Body of pancreas (tissue), 4 donors: ENCODE measurements around the gene ACVR1. TPM values are rescaled to one million over a fixed set of nuclear protein-coding genes. Genes with fewer than 3 reads are reported as not detected.

ENCODE experiments used
- ATAC-seq: fragments of 150-250 bp; one replicate; pipeline ENCODE4 v1.9.1; 2016
- DNase-seq, 4 donors: peaks; one replicate each; pipeline ENCODE4 v3.0.0-alpha.2; 2019
- H3K27ac ChIP-seq, 4 donors: fragments of 200-600 bp; sonication (generic); 1 replicate in 3 of 4; 2 replicates in 1 of 4; pipeline versions ENCODE4 v1.5.1 to v1.6.1; 2016 to 2019; ENCODE audit warnings: mild to moderate bottlenecking in 1 of 4, mixed read lengths in 1 of 4, moderate library complexity in 1 of 4
- H3K27me3 ChIP-seq, 2 donors: fragments of 200-600 bp; sonication (generic); one replicate each; pipeline ENCODE4 v1.6.0; 2016; ENCODE audit warnings: mild to moderate bottlenecking in 1 of 2
- H3K36me3 ChIP-seq, 2 donors: fragments of 200-600 bp; sonication (generic); replicated peaks in 1 of 2; 2 replicates each; pipeline ENCODE4 v1.5.1; 2016; ENCODE audit warnings: low read depth in 2 of 2; ENCODE audit not compliant: insufficient read depth in 1 of 2
- H3K4me1 ChIP-seq: fragments of 200-600 bp; sonication (generic); one replicate; pipeline ENCODE4 v1.6.0; 2016
- H3K4me3 ChIP-seq, 2 donors: fragments of 200-600 bp; sonication (generic); 1 replicate in 1 of 2; 2 replicates in 1 of 2; pipeline ENCODE4 v1.5.1; 2016 to 2019
- H3K9me3 ChIP-seq, 3 donors: fragments of 200-600 bp; sonication (generic); 1 replicate in 2 of 3; 2 replicates in 1 of 3; pipeline ENCODE4 v1.5.1; 2016
- POLR2A ChIP-seq, 3 donors: fragments of 450-650 bp; IDR thresholded peaks; one replicate each; pipeline ENCODE4 v1.6.1; 2016; ENCODE audit warnings: antibody characterized with exemption in 3 of 3, mild to moderate bottlenecking in 2 of 3
- WGBS, 2 donors: methylation state at CpG; one replicate each; pipeline ENCODE4 v1.1.5; 2017; 5-methylcytosine and 5-hydroxymethylcytosine counted together
- intact Hi-C: fragments of 100-400 bp; cut with DNase I; formaldehyde crosslinking; loops from one replicate; pipeline ENCODE4 v1.15.1; 2023
- total RNA-seq, 2 donors: library from RNA; depleted of rRNA; stranded (reverse); fragments of >200 nt; gene quantifications; one replicate each; pipeline ENCODE4 v1.1.0, GENCODE V29; 2016
- TF ChIP-seq, protein P1 (sequence below), 7 experiments: fragments of 450-650 bp in 4 of 7; fragments of 200-600 bp in 3 of 7; sonication (generic) in 3 of 7; IDR thresholded peaks; one replicate each; pipeline ENCODE4 v1.5.1; 2016 to 2019; ENCODE audit warnings: antibody characterized with exemption in 7 of 7

The ACVR1 gene
- total RNA-seq, 2 donors from 2014 or later: 14.0 to 18.5 TPM

DNA sequence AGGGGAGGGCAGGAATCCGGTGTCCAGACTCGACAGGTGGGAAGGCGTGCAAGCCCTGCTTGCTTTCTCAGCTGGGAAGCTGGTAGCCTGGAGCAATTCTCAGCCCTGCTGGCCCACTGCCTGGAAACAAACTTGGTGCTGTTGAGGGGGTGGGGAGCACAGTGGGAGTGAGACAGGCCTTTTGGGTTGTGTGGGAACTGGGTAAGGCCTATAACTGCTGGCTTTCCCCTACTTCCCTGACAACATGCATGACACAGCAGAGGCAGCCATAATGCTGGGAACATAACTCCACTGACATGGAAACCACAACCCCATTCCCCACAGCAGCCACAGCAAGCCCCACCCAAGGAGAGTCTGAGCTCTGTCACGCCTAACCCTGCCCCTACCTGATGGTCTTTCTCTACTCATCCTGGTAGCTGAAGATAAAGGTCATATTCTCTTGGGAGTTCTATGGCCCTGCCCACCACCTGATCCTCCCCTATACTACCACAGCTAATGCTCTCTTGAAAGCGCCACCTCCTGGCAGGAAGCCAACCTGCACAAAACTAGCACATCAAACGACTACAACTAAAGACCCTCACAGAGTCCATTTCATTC, 124.6 kb downstream of the ACVR1 start:
- peaks cover 0 to 5% (median 0%) of the 10 kb centered on the region in 3 donors for H3K9me3 ChIP-seq
- intact Hi-C loops: no loop called here
- no peak overlapping the region for H3K27ac ChIP-seq
- no peak overlapping the region for H3K4me3 ChIP-seq
- no peak for TF ChIP-seq POLR2A (IDR thresholded peaks at IDR 0.05)
- TF ChIP-seq, protein P1, sequence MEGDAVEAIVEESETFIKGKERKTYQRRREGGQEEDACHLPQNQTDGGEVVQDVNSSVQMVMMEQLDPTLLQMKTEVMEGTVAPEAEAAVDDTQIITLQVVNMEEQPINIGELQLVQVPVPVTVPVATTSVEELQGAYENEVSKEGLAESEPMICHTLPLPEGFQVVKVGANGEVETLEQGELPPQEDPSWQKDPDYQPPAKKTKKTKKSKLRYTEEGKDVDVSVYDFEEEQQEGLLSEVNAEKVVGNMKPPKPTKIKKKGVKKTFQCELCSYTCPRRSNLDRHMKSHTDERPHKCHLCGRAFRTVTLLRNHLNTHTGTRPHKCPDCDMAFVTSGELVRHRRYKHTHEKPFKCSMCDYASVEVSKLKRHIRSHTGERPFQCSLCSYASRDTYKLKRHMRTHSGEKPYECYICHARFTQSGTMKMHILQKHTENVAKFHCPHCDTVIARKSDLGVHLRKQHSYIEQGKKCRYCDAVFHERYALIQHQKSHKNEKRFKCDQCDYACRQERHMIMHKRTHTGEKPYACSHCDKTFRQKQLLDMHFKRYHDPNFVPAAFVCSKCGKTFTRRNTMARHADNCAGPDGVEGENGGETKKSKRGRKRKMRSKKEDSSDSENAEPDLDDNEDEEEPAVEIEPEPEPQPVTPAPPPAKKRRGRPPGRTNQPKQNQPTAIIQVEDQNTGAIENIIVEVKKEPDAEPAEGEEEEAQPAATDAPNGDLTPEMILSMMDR (IDR thresholded peaks at IDR 0.05): no peak
- ATAC-seq (peak; percentile 59), DNase-seq (peak; percentile 51 to 76 (median 60))
- H3K36me3 ChIP-seq: peaks cover 0 to 2% of the 10 kb centered on the region in 2 donors
- H3K4me1 ChIP-seq: peaks cover 15% of the 10 kb centered on the region
- H3K27me3 ChIP-seq: no peaks in the 10 kb centered on the region
- WGBS, 2 donors: 69 to 82% methylated on average over 6 of the region's 6 CpGs

DNA sequence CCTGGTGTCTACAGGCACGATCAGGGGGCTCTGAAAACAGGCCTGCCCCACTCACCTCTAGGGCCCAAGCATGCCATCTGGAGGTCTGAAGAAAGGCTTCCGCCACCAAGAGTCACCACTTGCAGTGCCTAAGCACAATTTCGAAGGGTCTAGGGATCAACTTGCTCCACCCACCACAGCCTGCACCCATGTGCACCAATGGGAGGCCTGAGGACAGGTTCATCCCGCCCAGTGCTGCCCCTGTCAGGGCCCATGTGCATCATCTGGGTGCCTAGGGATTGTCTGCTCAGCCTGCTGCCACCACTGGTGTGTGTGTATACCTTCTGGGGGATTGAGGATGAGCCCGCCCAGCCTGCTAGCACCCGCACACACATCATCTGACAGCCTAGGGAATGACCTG, 126.4 kb downstream of the ACVR1 start:
- ATAC-seq (no peak), DNase-seq (no peak)
- TF ChIP-seq POLR2A (IDR thresholded peaks at IDR 0.05): no peak
- TF ChIP-seq, protein P1 (IDR thresholded peaks at IDR 0.05): no peak
- H3K27me3 ChIP-seq: no peaks in the 10 kb centered on the region
- no peaks in the 10 kb centered on the region for H3K9me3 ChIP-seq
- H3K4me1 ChIP-seq: peaks cover 15% of the 10 kb centered on the region
- WGBS, 2 donors: 81 to 97% methylated on average over 2 to 6 of the region's 6 CpGs
- no peak overlapping the region for H3K4me3 ChIP-seq
- no peaks in the 10 kb centered on the region for H3K36me3 ChIP-seq
- no peak overlapping the region for H3K27ac ChIP-seq
- intact Hi-C loops: no loop called here

DNA sequence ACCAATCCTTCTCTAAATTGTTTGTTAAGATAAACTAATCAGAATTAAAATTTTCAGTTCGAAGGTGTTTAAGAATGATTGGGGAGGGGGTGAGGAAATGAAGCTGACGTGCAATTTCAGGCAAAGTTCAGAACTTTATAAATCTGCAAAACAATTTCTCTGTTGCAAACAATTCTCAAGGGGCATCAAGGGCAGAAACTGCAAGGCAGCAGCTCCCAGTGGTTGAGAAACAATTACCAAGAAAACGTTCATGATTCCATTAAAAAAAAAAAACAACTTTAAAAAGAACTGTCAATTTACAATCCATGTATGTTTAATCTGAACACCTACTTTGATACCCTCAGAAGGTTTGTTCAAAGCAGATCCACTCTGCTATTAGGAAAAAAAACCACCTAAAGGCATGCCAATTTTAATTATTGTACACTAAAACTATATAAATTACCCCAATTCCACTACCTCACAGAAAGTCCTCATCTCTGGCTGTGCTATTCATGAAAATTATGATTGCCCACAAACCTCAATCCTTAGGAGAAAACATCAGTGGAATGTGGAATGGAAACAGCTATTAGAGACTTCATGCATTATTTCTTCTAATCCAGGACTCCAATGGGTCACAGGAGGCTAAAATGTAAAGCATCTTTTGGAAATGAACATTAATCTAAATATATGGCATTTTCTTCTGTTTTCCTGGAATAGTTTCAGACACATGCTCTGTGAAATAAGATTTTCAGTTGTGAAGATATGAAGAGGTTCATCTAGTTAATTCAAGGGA, 127.6 kb downstream of the ACVR1 start:
- ATAC-seq (no peak), DNase-seq (no peak)
- H3K27ac ChIP-seq: no peak overlapping the region
- H3K9me3 ChIP-seq: no peaks in the 10 kb centered on the region
- intact Hi-C loops: no loop called here
- H3K4me3 ChIP-seq: no peak overlapping the region
- 51 to 64% methylated on average over 3 of the region's 3 CpGs for WGBS, 2 donors
- no peaks in the 10 kb centered on the region for H3K36me3 ChIP-seq
- H3K27me3 ChIP-seq: no peaks in the 10 kb centered on the region
- H3K4me1 ChIP-seq: peaks cover 15% of the 10 kb centered on the region
- TF ChIP-seq, protein P1 (IDR thresholded peaks at IDR 0.05): no peak
- no peak for TF ChIP-seq POLR2A (IDR thresholded peaks at IDR 0.05)

DNA sequence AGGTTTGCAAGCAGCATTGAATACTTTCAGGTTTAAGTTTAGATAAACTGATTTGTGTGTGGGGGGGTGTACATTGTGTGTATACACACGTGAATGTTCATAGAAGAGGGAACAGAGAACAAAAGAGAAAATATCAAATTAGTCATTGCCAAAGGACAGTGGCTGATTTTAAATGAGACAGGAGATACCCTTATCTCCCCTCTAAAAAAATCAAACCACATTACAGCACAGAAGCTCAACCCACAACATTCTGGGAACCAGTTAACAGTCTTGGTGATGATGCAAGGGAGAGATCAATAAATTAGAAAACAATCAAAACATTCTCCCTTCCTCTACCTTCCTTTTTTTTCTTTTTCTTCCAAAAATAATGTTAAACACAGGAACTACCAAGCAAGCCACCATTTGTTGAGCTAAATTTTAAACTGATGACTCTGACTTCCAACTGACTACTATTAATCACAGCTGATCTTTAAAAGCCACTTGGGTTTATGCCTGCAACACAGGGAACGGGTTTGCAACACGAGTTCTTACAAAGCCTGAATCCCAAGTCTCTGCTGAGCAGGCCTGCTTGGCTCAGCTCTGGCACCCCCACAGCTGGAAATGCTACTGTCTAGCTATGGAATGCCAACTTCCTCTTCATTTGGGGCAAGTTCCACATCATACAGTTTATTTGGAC, 128.3 kb downstream of the ACVR1 start:
- peak in 1 of 4 donors; percentile 32 for DNase-seq

More for the DNA sequence above, 128.3 kb downstream of the ACVR1 start:
- WGBS, 2 donors: 56 to 70% methylated on average over 3 of the region's 3 CpGs
- H3K4me3 ChIP-seq: no peak overlapping the region
- no peaks in the 10 kb centered on the region for H3K9me3 ChIP-seq
- TF ChIP-seq, protein P1 (IDR thresholded peaks at IDR 0.05): no peak
- TF ChIP-seq POLR2A (IDR thresholded peaks at IDR 0.05): no peak
- ATAC-seq: peak; percentile 59
- H3K36me3 ChIP-seq: no peaks in the 10 kb centered on the region
- H3K4me1 ChIP-seq: peaks cover 15% of the 10 kb centered on the region
- no peak overlapping the region for H3K27ac ChIP-seq
- no peaks in the 10 kb centered on the region for H3K27me3 ChIP-seq
- intact Hi-C loops: no loop called here
